Femur (tissue), 1 donor: ENCODE data around the gene UBE2Q2.
"Not testable (repeated sequence)": the region's sequence is repeated elsewhere in the genome, so short reads cannot be mapped to it uniquely, and the experiment has no call there.

Experiments
- DNase-seq: peaks from one replicate; pipeline ENCODE4 v3.0.0-alpha.2; 2017

The UBE2Q2 gene

DNA sequence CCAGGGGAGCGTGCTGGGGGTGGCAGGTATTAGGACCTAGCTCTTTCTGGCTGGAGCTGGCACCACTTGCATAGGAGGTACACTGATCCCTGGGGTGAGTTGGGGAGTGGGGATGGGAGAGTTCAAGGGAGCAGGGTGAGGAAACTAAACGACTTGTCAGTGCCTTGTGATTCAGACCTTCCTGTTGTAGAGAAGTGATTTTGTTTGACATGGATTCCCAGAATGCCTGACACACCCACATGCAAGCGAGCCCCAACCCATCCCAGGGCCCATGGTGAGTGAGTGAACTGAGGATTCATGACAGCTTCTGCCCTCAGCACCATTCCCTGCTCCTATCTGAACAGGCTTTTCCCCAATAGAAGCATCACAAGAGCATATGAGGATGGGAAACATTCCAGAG is 15.6 kb upstream of the UBE2Q2 start:
- no peak for DNase-seq

DNA sequence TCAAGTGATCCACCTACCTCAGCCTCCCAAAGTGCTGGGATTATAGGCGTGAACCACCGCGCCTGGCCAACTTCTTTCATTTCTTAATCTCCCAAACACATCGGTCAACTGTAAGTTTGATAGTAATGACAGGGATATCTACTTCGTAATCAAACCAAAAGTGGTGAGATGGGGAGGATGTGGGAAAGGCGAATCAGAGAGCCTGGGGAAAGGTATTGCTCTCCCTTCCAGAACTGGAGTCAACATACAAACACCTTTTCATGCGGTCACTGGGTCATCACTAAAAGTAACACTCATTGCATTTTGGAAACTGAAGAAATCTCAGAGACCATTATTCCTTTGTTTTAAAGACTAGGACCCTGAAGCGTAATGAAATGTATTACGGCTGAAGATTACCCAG is 14.8 kb upstream of the UBE2Q2 start:
- DNase-seq: no peak

- DNase-seq: no peak
Observed at GRCh38 chr15:75830910-75831805, 12.1 kb upstream of the UBE2Q2 start.

- no peak for DNase-seq
Observed at GRCh38 chr15:75831806-75832102, 11.5 kb upstream of the UBE2Q2 start.

DNA sequence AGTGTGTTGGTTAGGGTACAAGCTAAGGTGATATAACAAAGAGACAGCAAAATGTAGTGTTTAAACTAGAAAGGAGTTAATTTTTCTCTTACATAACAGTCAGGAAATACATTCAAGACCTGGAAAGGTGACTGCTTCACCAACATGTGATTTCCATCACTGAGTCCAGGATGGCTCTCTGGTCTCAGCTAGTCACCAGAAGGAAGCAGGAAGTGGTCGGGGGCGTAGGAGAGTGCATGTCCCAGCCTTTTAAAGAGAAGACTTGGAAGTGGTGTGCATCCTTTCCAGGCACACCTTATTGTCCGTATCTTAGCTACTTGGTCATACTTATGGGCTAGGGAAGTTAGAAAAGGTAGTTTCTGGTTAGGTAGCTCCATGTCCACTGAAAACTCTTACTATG is 11.1 kb upstream of the UBE2Q2 start:
- no peak for DNase-seq

GRCh38 chr15:75834021-75834420 is 9.2 kb upstream of the UBE2Q2 start:
- no peak for DNase-seq

DNA sequence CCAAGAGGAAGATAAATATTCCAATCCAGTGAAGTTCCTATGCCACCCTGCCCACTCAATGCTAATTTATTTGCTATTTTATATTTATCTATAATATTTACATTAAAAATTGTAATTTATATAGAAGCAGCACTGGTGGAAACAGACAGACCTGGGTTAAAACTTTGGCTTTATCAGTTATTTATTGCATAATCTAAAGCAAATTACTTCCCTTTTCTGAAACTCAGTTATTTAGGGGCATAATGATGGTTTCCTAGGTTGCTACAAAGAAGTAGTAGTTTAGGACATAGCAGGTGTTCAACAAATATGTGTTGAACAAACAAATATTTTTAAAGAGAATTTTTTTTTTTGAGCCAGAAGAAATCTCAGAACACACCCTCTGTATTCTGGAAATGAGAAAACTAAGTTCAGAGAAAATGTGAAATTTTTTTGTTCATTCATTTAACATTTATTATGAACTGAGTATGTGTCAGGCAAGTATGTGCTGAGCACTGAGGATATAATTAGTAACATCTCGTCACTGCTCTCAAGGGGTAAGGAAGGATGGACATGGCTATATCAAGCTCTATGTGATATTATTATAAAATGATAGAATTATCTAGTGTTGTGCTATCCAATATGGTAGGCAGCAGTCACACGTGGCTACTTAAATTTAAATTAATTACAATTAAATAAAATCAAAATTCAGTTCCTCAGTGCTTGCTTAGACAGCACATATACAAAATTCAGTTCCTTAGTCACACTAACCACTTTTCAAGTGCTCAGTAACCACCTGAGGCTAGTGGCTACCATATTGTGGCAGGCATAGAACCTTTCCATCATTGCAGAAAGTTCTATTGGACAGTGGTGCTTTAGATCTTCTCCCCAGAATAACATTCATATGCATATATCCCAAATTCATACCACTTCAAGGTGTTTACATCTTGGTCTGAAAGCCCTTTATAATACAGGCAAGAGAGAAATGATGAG is 7.0 kb upstream of the UBE2Q2 start:
- no peak for DNase-seq

DNA sequence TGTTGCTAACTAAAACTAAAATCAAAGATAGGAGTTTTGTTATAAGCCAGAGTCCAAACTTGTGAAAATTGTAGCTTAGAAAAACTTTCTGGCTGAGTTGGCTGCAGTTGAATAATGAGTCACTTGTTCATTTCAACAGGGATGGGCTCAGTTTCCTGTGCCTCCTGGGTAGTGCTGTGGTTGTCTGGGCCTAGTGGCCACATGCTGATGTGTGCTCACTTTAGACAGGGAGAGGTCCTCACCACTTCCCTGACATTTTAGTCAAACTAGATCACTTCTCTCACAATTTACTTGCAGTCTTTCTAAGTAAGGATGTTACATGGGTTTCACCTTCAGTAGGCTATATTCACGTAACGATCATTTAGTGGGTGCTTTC is 6.3 kb upstream of the UBE2Q2 start:
- peak; percentile 36 for DNase-seq

DNA sequence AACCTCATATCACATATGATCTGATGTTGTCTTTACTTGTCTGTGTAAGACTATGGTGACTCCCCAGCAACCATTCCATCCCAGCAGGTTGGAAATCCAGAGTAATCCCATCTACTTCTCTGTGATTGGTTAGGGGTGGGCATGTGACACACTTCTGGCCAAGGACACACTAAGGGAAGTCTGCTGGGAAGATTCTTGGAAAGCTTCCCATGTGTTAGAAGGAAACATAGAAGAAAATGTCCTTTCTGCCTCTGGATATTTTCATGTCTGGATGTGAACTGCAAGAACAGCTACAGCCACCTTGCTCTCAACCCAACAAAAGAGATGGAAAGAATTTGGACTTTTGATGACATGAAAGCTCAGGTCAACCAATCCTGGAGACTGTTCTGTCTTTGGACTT is 2.6 kb upstream of the UBE2Q2 start:
- peak; percentile 57 for DNase-seq

- no peak for DNase-seq
Observed at GRCh38 chr15:75841626-75842025, 1.6 kb upstream of the UBE2Q2 start.

- peak; percentile 77 for DNase-seq
Observed at GRCh38 chr15:75843678-75844581, 683 bp downstream of the UBE2Q2 start.

DNA sequence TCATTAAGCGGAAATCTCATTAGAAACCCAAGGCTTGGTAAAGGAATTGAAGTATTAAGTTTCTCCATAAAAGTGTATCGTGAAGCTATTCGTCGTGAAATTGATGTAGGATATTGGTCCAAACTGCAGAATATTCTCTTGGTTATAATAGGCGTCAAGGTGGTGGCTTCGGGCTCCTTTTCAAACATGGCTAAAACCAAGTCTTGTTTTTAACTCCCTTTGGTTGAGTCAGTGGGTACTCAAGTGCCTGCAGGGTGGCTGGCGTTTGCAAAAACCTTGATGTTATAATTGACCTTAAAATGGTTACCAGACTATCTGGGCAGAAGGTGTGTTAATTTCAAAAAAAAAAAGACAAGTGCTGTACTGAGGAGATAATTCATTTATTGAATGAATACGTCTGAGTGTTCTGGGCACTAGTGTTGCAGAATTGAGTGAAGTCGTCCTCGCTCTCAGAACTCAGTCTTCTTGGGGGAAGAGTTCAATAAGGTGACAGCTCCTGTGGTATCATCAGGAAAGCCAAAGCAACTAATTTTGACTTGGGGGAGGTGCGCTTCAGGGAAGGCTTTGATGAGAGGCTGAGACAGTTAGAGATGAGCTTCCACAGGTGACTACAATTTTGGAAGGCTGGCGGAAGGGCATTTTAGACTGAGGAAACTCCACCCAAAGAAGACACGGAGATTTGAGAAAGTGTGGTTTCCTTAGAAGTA is 1.5 kb downstream of the UBE2Q2 start:
- no peak for DNase-seq

- DNase-seq: no peak
Observed at GRCh38 chr15:75849167-75849566, 5.9 kb downstream of the UBE2Q2 start.

- no peak for DNase-seq
Observed at GRCh38 chr15:75850708-75851107, 7.5 kb downstream of the UBE2Q2 start.

DNA sequence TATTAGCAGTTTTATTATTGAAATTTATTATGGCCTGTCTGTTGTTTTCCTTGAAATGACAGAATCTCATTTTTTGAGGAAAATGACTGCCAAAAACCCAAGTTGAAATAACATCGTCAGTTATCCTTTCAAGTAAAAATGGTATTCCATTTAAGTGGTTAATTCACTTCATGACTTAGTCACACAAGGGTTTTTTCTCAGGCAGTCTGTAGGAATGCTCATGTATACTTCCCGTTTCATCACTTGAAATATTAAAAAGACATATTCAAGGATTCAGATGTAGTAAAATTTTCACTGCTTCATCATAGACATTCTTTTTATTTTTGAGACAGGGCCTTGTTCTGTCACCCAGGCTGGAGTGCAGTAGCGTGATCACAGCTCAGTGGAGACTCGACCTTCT is 8.3 kb downstream of the UBE2Q2 start:
- not testable (repeated sequence) for DNase-seq

- no peak for DNase-seq
Observed at GRCh38 chr15:75857886-75858285, 14.6 kb downstream of the UBE2Q2 start.

GRCh38 chr15:75861750-75862402 is 18.6 kb downstream of the UBE2Q2 start:
- no peak for DNase-seq

DNA sequence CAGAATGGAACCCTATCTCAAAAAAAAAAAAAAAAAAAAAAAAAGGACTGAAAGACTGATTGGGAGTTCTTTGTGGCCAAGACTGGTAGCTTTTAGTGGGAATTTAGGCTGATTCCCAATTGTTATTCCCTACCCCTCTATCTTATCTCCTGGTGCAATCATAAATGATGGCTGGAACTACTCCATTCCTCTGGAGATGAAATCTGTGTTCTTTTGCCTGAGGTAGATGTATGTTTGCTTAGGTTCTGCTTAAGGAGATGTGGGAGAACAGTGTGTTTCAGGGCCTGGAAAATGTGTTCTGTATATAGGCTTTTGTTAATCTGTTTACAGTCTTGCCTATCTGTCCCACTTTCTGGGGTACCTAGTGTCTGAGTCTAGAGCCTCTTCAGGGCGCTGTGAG is 19.5 kb downstream of the UBE2Q2 start:
- DNase-seq: no peak

- DNase-seq: no peak
Observed at GRCh38 chr15:75864213-75865059, 21.2 kb downstream of the UBE2Q2 start.

DNA sequence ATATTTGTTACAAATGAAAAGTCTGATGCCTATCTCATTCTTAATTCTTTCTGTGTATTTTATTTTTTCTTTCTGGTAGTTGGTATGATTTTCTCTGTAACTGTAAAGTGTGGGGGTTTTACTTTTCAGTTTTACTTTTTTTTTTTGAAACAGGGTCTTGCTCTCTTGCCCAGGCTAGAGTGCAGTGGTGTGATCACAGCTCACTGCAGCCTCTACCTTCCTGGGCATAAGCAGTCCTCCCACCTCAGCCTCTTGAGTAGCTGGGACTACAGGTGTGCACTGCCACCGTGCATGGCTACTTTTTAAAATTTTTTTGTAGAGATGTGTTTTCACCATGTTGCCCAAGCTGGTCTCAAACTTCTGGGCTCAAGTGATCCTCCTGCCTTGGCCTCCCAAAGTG is 22.8 kb downstream of the UBE2Q2 start:
- not testable (repeated sequence) for DNase-seq

- DNase-seq: no peak
Observed at GRCh38 chr15:75866916-75867315, 23.7 kb downstream of the UBE2Q2 start.
